Measurements from ENCODE around the gene DGKQ.

DGKQ gene

GRCh38 chr4:993111-994029 lies 20.0 kb upstream of the DGKQ start, which contains the start of gene SLC26A1:
TSS of gene SLC26A1 (minus strand) at chr4:993404. CDS start at chr4:991703, 1,701 bp downstream.
- DNase-seq (ENCODE audit: low read depth, low spot score) = no peak
- WGBS (ENCODE audit: insufficient coverage, insufficient read length) = no CpG with 5 or more reads among the region's 37 CpGs
- no peaks in the 10 kb centered on the region for H3K9me3 ChIP-seq (ENCODE audit: control insufficient read depth, insufficient read depth, low read length)
- H3K4me1 ChIP-seq (ENCODE audit: control insufficient read depth, insufficient read depth, low read length) = peaks cover 1% of the 10 kb centered on the region; the same call in 1 of the 2 replicates
- no peak within 1 kb of the TSS for H3K4me3 ChIP-seq (ENCODE audit: low read length)
- H3K27me3 ChIP-seq (ENCODE audit: control insufficient read depth, insufficient read depth, low read length) = peaks cover 19% of the 10 kb centered on the region; the same call in 1 of the 2 replicates
- H3K27ac ChIP-seq (ENCODE audit: low read length) = no peak within 1 kb of the TSS
- no peaks in the 10 kb centered on the region; the same call in 1 of the 2 replicates for H3K36me3 ChIP-seq (ENCODE audit: control insufficient read depth, insufficient read depth, low read length)

GRCh38 chr4:992297-993110 lies 19.1 kb upstream of the DGKQ start:
- WGBS (ENCODE audit: insufficient coverage, insufficient read length) = no CpG with 5 or more reads among the region's 25 CpGs
- Histone ChIP-seq H3K4me1 (ENCODE audit: control insufficient read depth, insufficient read depth, low read length) (peaks cover 1% of the 10 kb centered on the region; the same call in 1 of the 2 replicates), H3K4me3 (ENCODE audit: low read length) (no peak overlapping the region), H3K27ac (ENCODE audit: low read length) (no peak overlapping the region), H3K9me3 (ENCODE audit: control insufficient read depth, insufficient read depth, low read length) (no peaks in the 10 kb centered on the region), H3K27me3 (ENCODE audit: control insufficient read depth, insufficient read depth, low read length) (peaks cover 11% of the 10 kb centered on the region; the same call in 1 of the 2 replicates), H3K36me3 (ENCODE audit: control insufficient read depth, insufficient read depth, low read length) (no peaks in the 10 kb centered on the region; the same call in 1 of the 2 replicates)
- DNase-seq (ENCODE audit: low read depth, low spot score) = no peak

DNA sequence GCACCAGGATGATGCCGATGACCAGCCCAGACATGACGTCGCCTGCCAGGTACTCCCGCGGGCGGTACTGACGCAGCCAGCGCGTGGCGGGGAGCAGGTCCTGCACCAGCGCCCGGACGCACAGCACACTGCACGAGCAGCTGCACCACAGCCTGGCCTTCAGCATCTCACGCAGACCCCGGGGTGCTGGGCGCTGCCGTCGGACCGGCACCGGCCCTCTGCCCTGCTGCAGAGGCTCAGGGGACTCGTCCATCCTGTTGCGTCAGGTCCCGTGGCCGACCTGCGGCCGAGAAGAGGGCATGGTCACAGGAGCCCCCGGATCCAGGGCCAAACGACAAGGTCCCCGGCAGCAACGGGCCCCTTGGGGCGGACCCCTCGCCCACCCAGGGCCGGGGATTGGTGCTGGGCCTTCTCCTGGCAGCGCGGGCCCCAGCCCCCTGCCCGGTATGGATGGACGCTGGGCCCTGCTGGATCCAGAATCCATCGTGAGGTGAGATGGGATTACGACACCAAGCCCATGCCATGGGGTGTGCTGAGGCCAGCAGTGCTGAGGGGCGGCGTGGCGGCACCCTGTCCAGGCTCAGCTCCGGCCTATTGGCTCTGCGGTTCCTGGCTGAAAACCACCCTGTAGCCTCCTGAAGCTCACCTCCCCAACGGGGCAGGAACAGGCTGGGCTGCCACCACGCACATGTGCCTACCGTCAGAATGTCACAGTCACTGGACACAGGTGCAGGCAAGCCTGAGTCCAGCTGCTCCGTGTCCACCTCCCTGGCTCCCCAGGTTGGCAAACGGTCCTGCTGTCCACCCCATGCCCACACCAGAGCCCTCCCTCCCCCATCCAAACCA lies 18.3 kb upstream of the DGKQ start:
- Histone ChIP-seq H3K4me3 (ENCODE audit: low read length) (no peak overlapping the region), H3K27me3 (ENCODE audit: control insufficient read depth, insufficient read depth, low read length) (peaks cover 6% of the 10 kb centered on the region; the same call in 1 of the 2 replicates), H3K9me3 (ENCODE audit: control insufficient read depth, insufficient read depth, low read length) (no peaks in the 10 kb centered on the region), H3K27ac (ENCODE audit: low read length) (no peak overlapping the region), H3K36me3 (ENCODE audit: control insufficient read depth, insufficient read depth, low read length) (no peaks in the 10 kb centered on the region; the same call in 1 of the 2 replicates), H3K4me1 (ENCODE audit: control insufficient read depth, insufficient read depth, low read length) (peaks cover 1% of the 10 kb centered on the region; the same call in 1 of the 2 replicates)
- DNase-seq (ENCODE audit: low read depth, low spot score) = no peak
- no CpG with 5 or more reads among the region's 50 CpGs for WGBS (ENCODE audit: insufficient coverage, insufficient read length)

DNA sequence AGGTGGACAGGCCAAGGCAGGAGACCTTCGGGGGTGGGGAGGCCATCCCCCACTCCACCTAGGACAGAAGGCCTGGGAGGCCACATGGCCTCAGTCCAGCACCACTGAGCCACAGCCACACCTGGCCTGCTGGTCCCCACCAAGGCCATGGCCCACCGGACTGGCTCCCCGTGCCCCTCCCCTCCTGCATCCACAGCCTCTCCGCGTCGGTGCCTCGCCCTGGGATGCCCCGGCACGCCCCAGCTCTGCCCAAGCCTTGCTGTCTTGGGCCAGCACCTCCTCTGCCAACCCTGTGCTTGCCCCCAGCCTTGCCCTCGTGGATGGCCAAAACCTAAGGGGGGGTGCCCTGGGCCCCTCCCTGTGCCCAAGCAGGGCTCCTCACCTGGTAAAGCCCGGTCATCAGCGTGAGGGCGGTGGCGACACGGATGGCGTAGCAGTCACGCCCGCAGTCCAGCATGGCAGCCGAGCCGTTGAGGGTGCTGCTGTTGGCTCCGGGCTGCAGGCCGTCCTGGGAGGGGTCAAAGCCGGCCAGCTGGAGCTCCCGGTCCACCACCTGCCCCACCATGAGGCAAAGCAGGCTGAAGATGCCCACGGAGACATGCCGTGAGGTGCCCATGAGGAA lies 17.5 kb upstream of the DGKQ start:
- Histone ChIP-seq H3K9me3 (ENCODE audit: control insufficient read depth, insufficient read depth, low read length) (no peaks in the 10 kb centered on the region), H3K27ac (ENCODE audit: low read length) (no peak overlapping the region), H3K36me3 (ENCODE audit: control insufficient read depth, insufficient read depth, low read length) (no peaks in the 10 kb centered on the region; the same call in 1 of the 2 replicates), H3K4me3 (ENCODE audit: low read length) (no peak overlapping the region), H3K27me3 (ENCODE audit: control insufficient read depth, insufficient read depth, low read length) (peaks cover 2% of the 10 kb centered on the region; the same call in 1 of the 2 replicates), H3K4me1 (ENCODE audit: control insufficient read depth, insufficient read depth, low read length) (peaks cover 1% of the 10 kb centered on the region; the same call in 1 of the 2 replicates)
- DNase-seq (ENCODE audit: low read depth, low spot score) = no peak
- WGBS (ENCODE audit: insufficient coverage, insufficient read length) = no CpG with 5 or more reads among the region's 26 CpGs

DNA sequence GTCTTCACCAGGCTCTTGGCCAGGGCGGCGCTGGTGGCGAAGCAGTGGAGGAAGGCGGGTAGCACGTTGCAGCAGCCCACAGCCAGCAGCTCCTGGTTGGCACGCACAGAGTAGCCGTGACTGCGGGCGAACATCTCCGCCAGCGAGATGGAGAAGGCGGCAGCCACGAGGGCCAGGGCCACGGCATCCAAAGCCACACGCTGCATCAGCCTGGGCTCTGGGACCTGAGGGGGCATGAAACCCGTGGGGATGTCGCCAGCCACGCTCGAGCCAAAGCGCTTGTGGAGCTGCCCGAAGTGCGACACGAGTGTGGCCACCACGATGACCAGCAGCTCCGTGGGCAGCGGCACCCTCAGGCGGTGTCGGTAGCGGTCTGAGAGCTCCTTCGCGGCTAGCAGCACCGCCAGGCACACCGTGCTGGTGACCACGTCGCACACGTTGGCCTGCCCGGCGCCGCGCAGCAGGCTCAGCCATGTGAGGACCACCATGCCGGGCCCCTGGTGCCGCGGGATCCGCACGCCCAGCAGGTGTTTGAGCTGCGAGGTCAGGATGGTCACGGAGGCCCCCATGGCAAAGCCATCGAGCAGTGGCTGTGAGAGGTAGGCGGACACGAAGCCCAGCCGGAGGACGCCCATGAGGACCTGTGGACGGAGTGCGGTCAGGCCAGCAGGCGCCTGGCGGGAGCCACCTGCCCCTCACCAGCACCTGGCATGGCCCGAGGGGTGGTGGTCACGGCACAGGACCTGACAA lies 16.5 kb upstream of the DGKQ start:
- Histone ChIP-seq H3K4me1 (ENCODE audit: control insufficient read depth, insufficient read depth, low read length) (peaks cover 1% of the 10 kb centered on the region; the same call in 1 of the 2 replicates), H3K36me3 (ENCODE audit: control insufficient read depth, insufficient read depth, low read length) (no peaks in the 10 kb centered on the region; the same call in 1 of the 2 replicates)
- no CpG with 5 or more reads among the region's 58 CpGs for WGBS (ENCODE audit: insufficient coverage, insufficient read length)

GRCh38 chr4:988726-989721 lies 15.7 kb upstream of the DGKQ start:
- WGBS (ENCODE audit: insufficient coverage, insufficient read length) = no CpG with 5 or more reads among the region's 69 CpGs
- H3K36me3 ChIP-seq (ENCODE audit: control insufficient read depth, insufficient read depth, low read length) = no peaks in the 10 kb centered on the region; the same call in 1 of the 2 replicates
- H3K27me3 ChIP-seq (ENCODE audit: control insufficient read depth, insufficient read depth, low read length) = peaks cover 2% of the 10 kb centered on the region; the same call in 1 of the 2 replicates
- H3K4me3 ChIP-seq (ENCODE audit: low read length) = no peak overlapping the region
- no peak overlapping the region for H3K27ac ChIP-seq (ENCODE audit: low read length)
- DNase-seq (ENCODE audit: low read depth, low spot score) = no peak
- H3K4me1 ChIP-seq (ENCODE audit: control insufficient read depth, insufficient read depth, low read length) = peaks cover 1% of the 10 kb centered on the region; the same call in 1 of the 2 replicates
- H3K9me3 ChIP-seq (ENCODE audit: control insufficient read depth, insufficient read depth, low read length) = no peaks in the 10 kb centered on the region

More for the DNA sequence above, 16.5 kb upstream of the DGKQ start:
- no peak for DNase-seq (ENCODE audit: low read depth, low spot score)
- H3K9me3 ChIP-seq (ENCODE audit: control insufficient read depth, insufficient read depth, low read length) = no peaks in the 10 kb centered on the region
- H3K27me3 ChIP-seq (ENCODE audit: control insufficient read depth, insufficient read depth, low read length) = peaks cover 2% of the 10 kb centered on the region; the same call in 1 of the 2 replicates
- no peak overlapping the region for H3K27ac ChIP-seq (ENCODE audit: low read length)
- no peak overlapping the region for H3K4me3 ChIP-seq (ENCODE audit: low read length)

GRCh38 chr4:987624-988513 lies 14.5 kb upstream of the DGKQ start:
- H3K27me3 ChIP-seq (ENCODE audit: control insufficient read depth, insufficient read depth, low read length) = peaks cover 2% of the 10 kb centered on the region; the same call in 1 of the 2 replicates
- peak overlapping the region; percentile 41 for H3K4me3 ChIP-seq (ENCODE audit: low read length)
- no peak for DNase-seq (ENCODE audit: low read depth, low spot score)
- no peak overlapping the region for H3K27ac ChIP-seq (ENCODE audit: low read length)
- H3K36me3 ChIP-seq (ENCODE audit: control insufficient read depth, insufficient read depth, low read length) = no peaks in the 10 kb centered on the region; the same call in 1 of the 2 replicates
- no CpG with 5 or more reads among the region's 37 CpGs for WGBS (ENCODE audit: insufficient coverage, insufficient read length)
- H3K9me3 ChIP-seq (ENCODE audit: control insufficient read depth, insufficient read depth, low read length) = no peaks in the 10 kb centered on the region
- H3K4me1 ChIP-seq (ENCODE audit: control insufficient read depth, insufficient read depth, low read length) = peaks cover 1% of the 10 kb centered on the region; the same call in 1 of the 2 replicates

All from iPS DF 6.9 (cell line).